ENCODE measurements around the gene COL27A1.

DNA sequence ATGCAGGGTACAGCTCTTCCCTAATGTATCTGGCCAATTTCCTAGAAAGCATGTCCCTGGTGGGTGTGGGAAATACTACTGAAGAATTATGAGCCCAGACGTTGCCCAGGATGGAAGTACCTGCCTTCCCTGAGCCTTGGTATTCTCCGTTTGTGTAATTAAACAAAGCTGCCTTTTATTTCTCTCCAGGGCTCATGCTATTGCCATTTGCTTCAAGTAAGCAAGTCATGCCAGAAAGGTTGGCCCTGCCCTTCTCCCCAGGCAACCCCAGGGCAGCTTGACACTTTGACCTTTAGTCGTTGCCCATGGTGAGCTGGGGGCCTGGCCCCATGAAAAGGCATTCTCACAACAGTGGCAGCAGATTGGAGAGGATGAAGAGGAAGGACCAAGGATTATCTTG lies 4.4 kb downstream of the COL27A1 start:
- TF ChIP-seq POLR2A (IDR thresholded peaks at IDR 0.05) = no peak
- TF ChIP-seq, protein P1, sequence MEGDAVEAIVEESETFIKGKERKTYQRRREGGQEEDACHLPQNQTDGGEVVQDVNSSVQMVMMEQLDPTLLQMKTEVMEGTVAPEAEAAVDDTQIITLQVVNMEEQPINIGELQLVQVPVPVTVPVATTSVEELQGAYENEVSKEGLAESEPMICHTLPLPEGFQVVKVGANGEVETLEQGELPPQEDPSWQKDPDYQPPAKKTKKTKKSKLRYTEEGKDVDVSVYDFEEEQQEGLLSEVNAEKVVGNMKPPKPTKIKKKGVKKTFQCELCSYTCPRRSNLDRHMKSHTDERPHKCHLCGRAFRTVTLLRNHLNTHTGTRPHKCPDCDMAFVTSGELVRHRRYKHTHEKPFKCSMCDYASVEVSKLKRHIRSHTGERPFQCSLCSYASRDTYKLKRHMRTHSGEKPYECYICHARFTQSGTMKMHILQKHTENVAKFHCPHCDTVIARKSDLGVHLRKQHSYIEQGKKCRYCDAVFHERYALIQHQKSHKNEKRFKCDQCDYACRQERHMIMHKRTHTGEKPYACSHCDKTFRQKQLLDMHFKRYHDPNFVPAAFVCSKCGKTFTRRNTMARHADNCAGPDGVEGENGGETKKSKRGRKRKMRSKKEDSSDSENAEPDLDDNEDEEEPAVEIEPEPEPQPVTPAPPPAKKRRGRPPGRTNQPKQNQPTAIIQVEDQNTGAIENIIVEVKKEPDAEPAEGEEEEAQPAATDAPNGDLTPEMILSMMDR (IDR thresholded peaks at IDR 0.05) = no peak

Measured in adrenal gland (tissue), 5 donors.